Prostate gland (tissue), 2 donors: Measurements from ENCODE around the gene CRIM1.

Experiments
- CTCF ChIP-seq, 4 experiments: fragments of 200-600 bp in 2 of 4; fragments of 450-650 bp in 2 of 4; sonication (generic) in 2 of 4; IDR thresholded peaks; 1 replicate in 3 of 4; 2 replicates in 1 of 4; pipeline ENCODE4 v1.5.1; 2016 to 2019; ENCODE audit warnings: antibody characterized with exemption in 4 of 4, mild to moderate bottlenecking in 2 of 4, moderate library complexity in 2 of 4
- POLR2A ChIP-seq: fragments of 450-650 bp; IDR thresholded peaks from one replicate; pipeline ENCODE4 v1.6.1; 2016; ENCODE audit warnings: antibody characterized with exemption, mild to moderate bottlenecking
- POLR2AphosphoS5 ChIP-seq: sonication (generic); formaldehyde crosslinking; IDR thresholded peaks from one replicate; pipeline ENCODE4 v1.6.1; 2017; ENCODE audit warnings: antibody characterized with exemption

GRCh38 chr2:36594849-36595248 is 239.3 kb downstream of the CRIM1 start:
- TF ChIP-seq CTCF (IDR thresholded peaks at IDR 0.05), result no peak
- TF ChIP-seq POLR2A, result no peak
- no peak for TF ChIP-seq POLR2AphosphoS5
